Left lung (tissue), 10 donors: Measurements from ENCODE around the gene MIF4GD. TPM values are rescaled to one million over a fixed set of nuclear protein-coding genes. Genes with fewer than 3 reads are reported as not detected.
A peak's percentile ranks its signal among the peaks of the same experiment; 100 is the strongest.
"Not testable (repeated sequence)": the region's sequence is repeated elsewhere in the genome, so short reads cannot be mapped to it uniquely, and the experiment has no call there.

Experiments used
- ATAC-seq: fragments of 200-7000 bp; cut with Tn5 transposase; one replicate; pipeline ENCODE4 v1.9.1; 2020; ENCODE audit warnings: moderate library complexity
- DNase-seq, 4 donors: peaks; one replicate each; pipeline ENCODE4 v3.0.0-alpha.2; 2013 to 2020
- H3K27ac ChIP-seq, 2 donors: fragments of 200-600 bp; sonication (generic) in 1 of 2; one replicate each; pipeline versions ENCODE4 v1.5.0 to v1.8.0; 2020 to 2021
- H3K27me3 ChIP-seq, 2 donors: fragments of 200-600 bp; sonication (generic) in 1 of 2; one replicate each; pipeline versions ENCODE4 v1.5.0 to v1.8.0; 2020 to 2021
- H3K36me3 ChIP-seq, 2 donors: fragments of 200-600 bp; sonication (generic) in 1 of 2; one replicate each; pipeline versions ENCODE4 v1.5.0 to v1.8.0; 2020 to 2021
- H3K4me1 ChIP-seq, 2 donors: fragments of 200-600 bp; one replicate each; pipeline ENCODE4 v1.8.0; 2021
- H3K4me3 ChIP-seq, 2 donors: fragments of 200-600 bp; sonication (generic) in 1 of 2; one replicate each; pipeline versions ENCODE4 v1.5.0 to v1.8.0; 2020 to 2021; ENCODE audit warnings: mild to moderate bottlenecking in 1 of 2
- H3K9me3 ChIP-seq, 2 donors: fragments of 200-600 bp; sonication (generic) in 1 of 2; one replicate each; pipeline versions ENCODE4 v1.5.0 to v1.8.0; 2020 to 2021
- CTCF ChIP-seq, 2 donors: fragments of 200-600 bp; sonication (generic) in 1 of 2; IDR thresholded peaks; one replicate each; pipeline versions ENCODE4 v1.5.0 to v1.8.0; 2021; ENCODE audit warnings: antibody characterized with exemption in 2 of 2
- intact Hi-C, 2 donors: fragments of 100-400 bp; cut with DNase I; formaldehyde crosslinking; loops; one replicate each; pipeline versions ENCODE4 v1.11.2 to v1.14.2; 2022
- polyA plus RNA-seq, 6 donors: library from polyadenylated mRNA; unstranded; fragments of 120-200 nt; gene quantifications; one replicate each; pipeline ENCODE4 v1.2.1, GENCODE V29; 2013; ENCODE audit not compliant: insufficient read length in 6 of 6
- total RNA-seq, 2 donors: library from RNA; stranded (reverse); fragmentation: NEBNext Ultra II Directional; extraction: Animal tissue kit (Norgen Biotek cat#: 25700); gene quantifications; one replicate each; pipeline ENCODE4 v1.2.1, GENCODE V29; 2021
- donor health status: DM: no; HTN: yes; CAD: no.
- donor health status: DM: no; HTN: no; CAD: no.

Gene MIF4GD
- total and polyA plus RNA-seq, 8 donors = 12.7 to 25.4 (median 14.9) TPM

DNA sequence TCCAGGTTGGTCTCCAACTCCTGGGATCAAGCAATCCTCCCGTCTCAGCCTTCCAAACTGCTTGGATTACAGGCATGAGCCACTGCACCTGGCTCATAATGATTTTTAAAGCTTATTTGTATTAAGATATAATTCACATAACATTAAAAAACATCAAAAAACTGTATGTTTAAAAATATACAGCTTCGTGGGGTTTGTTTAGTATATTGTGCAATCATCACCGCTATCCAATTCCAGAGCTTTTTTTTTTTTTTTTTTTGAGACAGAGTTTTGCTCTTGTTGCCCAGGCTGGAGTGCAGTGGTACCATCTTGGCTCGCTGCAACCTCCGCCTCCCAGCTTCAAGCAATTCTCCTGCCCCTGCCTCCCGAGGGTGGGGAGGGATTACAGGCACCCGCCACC is 29.2 kb upstream of the MIF4GD start:
- no peak for ATAC-seq
- no peak for TF ChIP-seq CTCF (IDR thresholded peaks at IDR 0.05)

GRCh38 chr17:75295201-75296158 is 24.4 kb upstream of the MIF4GD start:
- H3K4me3 ChIP-seq = no peak overlapping the region
- peak overlapping the region; percentile 78 to 90 for H3K27ac ChIP-seq
- intact Hi-C loops = no loop called here
- no peaks in the 10 kb centered on the region for H3K36me3 ChIP-seq
- ATAC-seq (peak; percentile 84), DNase-seq (no peak)
- peaks cover 0 to 68% of the 10 kb centered on the region in 2 donors for H3K4me1 ChIP-seq
- H3K9me3 ChIP-seq = no peaks in the 10 kb centered on the region
- TF ChIP-seq CTCF (IDR thresholded peaks at IDR 0.05) = no peak
- no peaks in the 10 kb centered on the region for H3K27me3 ChIP-seq

More for the DNA sequence above, 29.2 kb upstream of the MIF4GD start:
- Histone ChIP-seq H3K4me3 (no peak overlapping the region), H3K27ac (no peak overlapping the region), H3K9me3 (no peaks in the 10 kb centered on the region), H3K4me1 (peaks cover 0 to 56% of the 10 kb centered on the region in 2 donors), H3K36me3 (no peaks in the 10 kb centered on the region), H3K27me3 (no peaks in the 10 kb centered on the region)
- intact Hi-C loops = no loop called here
- no peak for DNase-seq

GRCh38 chr17:75292810-75293448 is 21.9 kb upstream of the MIF4GD start:
- peaks cover 3 to 75% of the 10 kb centered on the region in 2 donors for H3K4me1 ChIP-seq
- H3K4me3 ChIP-seq, H3K9me3 ChIP-seq, ATAC-seq, H3K36me3 ChIP-seq, intact Hi-C loops, H3K27me3 ChIP-seq: not testable (repeated sequence)
- H3K27ac ChIP-seq = peak overlapping the region; percentile 33 to 65
- peak in 2 of 4 donors; percentile 78 to 90 for DNase-seq

DNA sequence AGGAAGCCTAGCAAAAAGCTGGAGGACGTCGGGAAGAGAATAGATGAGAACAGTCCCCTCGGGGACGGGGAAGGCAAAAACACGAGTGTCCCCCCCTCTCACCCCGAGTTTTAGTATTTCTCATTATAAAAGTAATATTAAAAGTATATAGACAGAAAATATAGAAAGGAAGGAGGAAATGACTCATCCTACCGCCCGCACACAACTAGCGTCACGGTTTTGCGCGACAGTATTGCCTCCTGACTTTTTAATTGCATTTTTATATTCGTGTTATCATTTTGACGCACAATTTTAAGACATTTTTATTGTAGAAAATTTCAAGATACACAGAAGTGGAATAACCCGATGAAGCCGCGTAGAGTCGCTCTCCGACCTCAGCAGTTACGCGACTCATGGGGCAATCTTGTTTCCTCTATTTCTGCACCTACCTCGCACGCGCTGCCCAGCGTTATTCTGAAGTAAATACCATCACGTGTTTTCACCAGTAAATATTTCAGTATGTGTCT is 18.9 kb upstream of the MIF4GD start:
- ATAC-seq (peak; percentile 43), DNase-seq (peak in 2 of 4 donors; percentile 68 to 80)
- Histone ChIP-seq H3K27me3 (no peaks in the 10 kb centered on the region), H3K4me1 (peaks cover 3 to 54% of the 10 kb centered on the region in 2 donors), H3K27ac (peak overlapping the region; percentile 93 to 99), H3K36me3 (peaks cover 0 to 19% of the 10 kb centered on the region in 2 donors), H3K4me3 (peak overlapping the region; percentile 72 to 86), H3K9me3 (no peaks in the 10 kb centered on the region)
- intact Hi-C loops = no loop called here
- TF ChIP-seq CTCF (IDR thresholded peaks at IDR 0.05) = no peak

GRCh38 chr17:75289115-75289831 is 18.2 kb upstream of the MIF4GD start, which contains the start of gene SLC25A19:
Gene SLC25A19, minus strand, starts transcription at chr17:75289433. Its CDS starts 2,669 bp downstream, at chr17:75286764.
- intact Hi-C loops = no loop called here
- peak within 1 kb of the TSS; percentile 93 to 99 for H3K27ac ChIP-seq
- TF ChIP-seq CTCF (IDR thresholded peaks at IDR 0.05) = no peak
- no peaks in the 10 kb centered on the region for H3K27me3 ChIP-seq
- peak; percentile 95 to 99 (median 98) for DNase-seq
- peak within 1 kb of the TSS; percentile 72 to 86 for H3K4me3 ChIP-seq
- H3K36me3 ChIP-seq = peaks cover 0 to 24% of the 10 kb centered on the region in 2 donors
- ATAC-seq = peak; percentile 97
- peaks cover 3 to 48% of the 10 kb centered on the region in 2 donors for H3K4me1 ChIP-seq
- no peaks in the 10 kb centered on the region for H3K9me3 ChIP-seq
